ENCODE results near the gene MRPS6. TPM values are rescaled to one million over a fixed set of nuclear protein-coding genes. Genes with fewer than 3 reads are reported as not detected.

Gene MRPS6
- total RNA-seq, 4 donors from 2014 or later: 33.1 to 63.7 (median 39.3) TPM

- no peaks in the 10 kb centered on the region for H3K36me3 ChIP-seq
- peak; percentile 77 for ATAC-seq
- no peak overlapping the region for H3K4me3 ChIP-seq
- H3K9me3 ChIP-seq: no peaks in the 10 kb centered on the region
- TF ChIP-seq EP300 (IDR thresholded peaks at IDR 0.05) (no peak), POLR2A (IDR thresholded peaks at IDR 0.05) (no peak), POLR2AphosphoS5 (IDR thresholded peaks at IDR 0.05) (no peak), CTCF (IDR thresholded peaks at IDR 0.05) (no peak)
- H3K4me1 ChIP-seq: no peaks in the 10 kb centered on the region
- no peaks in the 10 kb centered on the region for H3K27me3 ChIP-seq
- no peak overlapping the region for H3K27ac ChIP-seq
- 30 to 47% methylated on average over 7 to 10 of the region's 13 CpGs for WGBS, 2 donors (ENCODE audit: low coverage in 1 of 2)
Measured at GRCh38 chr21:34029743-34030528, 43.4 kb upstream of the MRPS6 start.

- no peaks in the 10 kb centered on the region for H3K9me3 ChIP-seq
- TF ChIP-seq POLR2AphosphoS5 (IDR thresholded peaks at IDR 0.05): no peak
- no peak for TF ChIP-seq EP300 (IDR thresholded peaks at IDR 0.05)
- TF ChIP-seq POLR2A (IDR thresholded peaks at IDR 0.05): no peak
- TF ChIP-seq CTCF (IDR thresholded peaks at IDR 0.05): no peak
- H3K36me3 ChIP-seq: no peaks in the 10 kb centered on the region
- no peaks in the 10 kb centered on the region for H3K4me1 ChIP-seq
- no peak overlapping the region for H3K4me3 ChIP-seq
- 81 to 93% methylated on average over 8 to 11 of the region's 11 CpGs for WGBS, 2 donors (ENCODE audit: low coverage in 1 of 2)
- ATAC-seq: no peak
- H3K27me3 ChIP-seq: no peaks in the 10 kb centered on the region
- H3K27ac ChIP-seq: no peak overlapping the region
Measured at GRCh38 chr21:34031835-34032370, 41.5 kb upstream of the MRPS6 start.

- no peak for TF ChIP-seq CTCF (IDR thresholded peaks at IDR 0.05)
- TF ChIP-seq POLR2AphosphoS5 (IDR thresholded peaks at IDR 0.05): no peak
- no peak for TF ChIP-seq POLR2A (IDR thresholded peaks at IDR 0.05)
- no peak for TF ChIP-seq EP300 (IDR thresholded peaks at IDR 0.05)
- H3K4me3 ChIP-seq: no peak overlapping the region
- no peaks in the 10 kb centered on the region for H3K36me3 ChIP-seq
- 64 to 69% methylated on average over 4 to 6 of the region's 8 CpGs for WGBS, 2 donors (ENCODE audit: low coverage in 1 of 2)
- no peaks in the 10 kb centered on the region for H3K4me1 ChIP-seq
- no peak for ATAC-seq
- no peak overlapping the region for H3K27ac ChIP-seq
- H3K9me3 ChIP-seq: no peaks in the 10 kb centered on the region
- H3K27me3 ChIP-seq: no peaks in the 10 kb centered on the region
Measured at GRCh38 chr21:34034369-34035014, 38.9 kb upstream of the MRPS6 start.

- TF ChIP-seq EP300 (IDR thresholded peaks at IDR 0.05): no peak
- H3K9me3 ChIP-seq: no peaks in the 10 kb centered on the region
- no peaks in the 10 kb centered on the region for H3K27me3 ChIP-seq
- ATAC-seq: no peak
- H3K4me3 ChIP-seq: no peak overlapping the region
- 80 to 90% methylated on average over 1 to 6 of the region's 8 CpGs for WGBS, 2 donors (ENCODE audit: low coverage in 1 of 2)
- H3K36me3 ChIP-seq: no peaks in the 10 kb centered on the region
- H3K27ac ChIP-seq: no peak overlapping the region
- no peaks in the 10 kb centered on the region for H3K4me1 ChIP-seq
Measured at GRCh38 chr21:34035619-34036354, 37.6 kb upstream of the MRPS6 start.
